ENCODE measurements around the gene NELFB.

Gene NELFB

GRCh38 chr9:137305060-137305797 is 50.1 kb downstream of the NELFB start:
- peak; percentile 50 for DNase-seq

- no peak for DNase-seq
These were observed 50.6 kb downstream of the NELFB start for GRCh38 chr9:137305798-137306065.

- no peak for DNase-seq
These were observed 51.1 kb downstream of the NELFB start for GRCh38 chr9:137306066-137306849.

- DNase-seq, result no peak
These were observed 51.7 kb downstream of the NELFB start for GRCh38 chr9:137306850-137307254.

GRCh38 chr9:137307255-137308056 is 52.3 kb downstream of the NELFB start:
- peak; percentile 35 for DNase-seq

GRCh38 chr9:137308057-137308619 is 53.0 kb downstream of the NELFB start:
- DNase-seq, result no peak

GRCh38 chr9:137309368-137310188 is 54.5 kb downstream of the NELFB start:
- DNase-seq, result no peak

GRCh38 chr9:137310189-137311052 is 55.3 kb downstream of the NELFB start:
- DNase-seq, result no peak

GRCh38 chr9:137311171-137311985 is 56.3 kb downstream of the NELFB start:
- DNase-seq, result peak; percentile 14

- DNase-seq, result no peak
These were observed 57.1 kb downstream of the NELFB start for GRCh38 chr9:137311986-137312851.

GRCh38 chr9:137312852-137313325 is 57.8 kb downstream of the NELFB start:
- no peak for DNase-seq

GRCh38 chr9:137313326-137313936 is 58.3 kb downstream of the NELFB start:
- DNase-seq, result no peak

- DNase-seq, result no peak
These were observed 58.9 kb downstream of the NELFB start for GRCh38 chr9:137313956-137314560.

GRCh38 chr9:137314561-137315560 is 59.7 kb downstream of the NELFB start:
- no peak for DNase-seq

- DNase-seq, result no peak
These were observed 60.5 kb downstream of the NELFB start for GRCh38 chr9:137315581-137316011.

GRCh38 chr9:137316012-137316981 is 61.2 kb downstream of the NELFB start:
- peak; percentile 53 for DNase-seq
